SK-MEL-5 (cell line): ENCODE data around the gene PRKD2. TPM values are rescaled to one million over a fixed set of nuclear protein-coding genes. Genes with fewer than 3 reads are reported as not detected.
"Not testable (repeated sequence)": the region's sequence is repeated elsewhere in the genome, so short reads cannot be mapped to it uniquely, and the experiment has no call there.

Experiments
- DNase-seq: peaks from one replicate; pipeline ENCODE4 v3.0.0-alpha.2; 2016; ENCODE audit warnings: low read depth, low spot score
- in situ Hi-C: cut with HindIII; loops from 2 replicates; pipeline ENCODE4 v1.10.0; 2016; ENCODE audit warnings: low sequenced_read_pairs, high pct_unique_total_duplicates, low pct_unique_long_range_greater_than_20kb
- total RNA-seq: library from RNA; depleted of rRNA; stranded (reverse); fragments of >200 nt; shearing (Covaris generic); gene quantifications from 2 replicates; pipeline ENCODE4 v1.2.3, GENCODE V29; 2014

The PRKD2 gene
- total RNA-seq, 1 experiment from 2014 or later = 3.2 TPM

DNA sequence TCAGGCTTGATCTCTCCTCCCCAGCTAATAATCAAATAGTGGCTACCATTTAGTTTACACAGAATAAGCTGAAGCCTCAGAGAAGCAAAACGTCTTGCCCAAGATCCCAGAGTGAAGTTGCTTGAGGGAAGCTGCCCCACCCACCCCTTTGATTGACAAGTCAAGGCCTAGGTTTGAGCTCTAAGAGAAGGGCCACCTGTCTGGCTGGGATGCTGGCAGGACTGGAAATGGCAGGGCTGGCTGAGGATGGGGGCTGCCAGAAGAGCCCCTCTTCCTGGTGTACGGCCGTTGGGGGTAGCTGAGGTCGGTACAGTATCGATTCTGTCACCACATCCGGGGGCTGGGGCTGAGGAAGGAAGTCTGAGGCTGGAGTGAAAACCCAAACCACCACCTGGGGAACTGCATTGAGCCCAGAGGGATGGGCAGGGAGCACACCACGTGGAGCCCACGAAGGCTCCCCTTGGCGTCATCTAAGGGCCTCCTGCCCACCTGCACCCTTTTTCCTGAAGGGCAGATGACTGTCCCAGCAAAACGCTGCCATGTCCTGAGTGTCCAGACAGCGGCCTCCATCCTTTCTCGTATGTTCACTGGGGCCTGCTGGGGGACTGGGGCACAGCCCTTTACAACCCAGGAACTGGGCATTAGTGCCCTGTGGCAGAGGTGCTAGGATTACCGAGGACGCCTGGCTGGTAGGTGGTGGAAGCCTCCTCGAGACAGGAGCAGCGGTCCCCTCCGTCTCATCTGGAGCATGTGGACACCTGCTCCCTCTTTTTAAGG is 1.4 kb upstream of the PRKD2 start:
- in situ Hi-C loops = no loop called here
- DNase-seq = no peak

DNA sequence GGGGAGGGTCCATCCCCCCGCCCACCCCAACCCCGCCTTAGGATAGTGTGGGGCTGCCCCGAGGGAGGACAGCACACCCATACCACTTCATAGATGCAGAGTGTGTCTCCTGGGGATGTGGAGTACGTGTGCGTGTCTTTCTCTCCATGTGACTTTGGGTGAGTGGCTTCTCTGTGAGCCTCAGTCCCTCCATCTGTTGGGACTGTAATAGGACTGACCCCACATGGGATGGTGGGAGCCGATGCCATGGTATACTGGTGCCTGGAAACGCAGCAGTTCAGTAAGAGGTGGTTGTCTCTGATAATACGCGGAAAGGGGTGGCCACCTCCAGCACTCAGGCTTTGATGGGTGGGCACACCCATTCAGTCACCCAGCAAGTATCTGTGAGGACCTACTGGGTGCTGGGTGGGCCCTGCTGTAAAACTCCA is 816 bp upstream of the PRKD2 start:
- no peak for DNase-seq
- in situ Hi-C loops = no loop called here

DNA sequence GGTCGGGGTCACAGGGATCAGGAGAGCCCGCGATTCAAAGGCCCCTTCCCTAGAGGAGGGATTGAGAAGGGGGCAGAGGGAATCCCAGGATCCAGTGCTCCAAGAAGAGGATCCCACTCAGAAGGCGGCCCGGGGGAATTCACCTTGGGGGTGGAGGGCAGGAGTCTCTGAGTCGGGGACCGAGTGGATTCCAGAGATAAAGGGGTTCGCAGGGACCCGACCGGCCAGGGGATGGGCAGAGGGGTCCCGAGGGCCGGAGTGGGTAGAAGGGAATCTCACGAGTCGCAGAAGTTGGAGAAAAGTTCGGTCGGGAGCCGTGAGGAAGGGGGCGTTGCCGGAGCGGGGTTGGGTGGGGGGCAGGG is 261 bp downstream of the PRKD2 start:
- in situ Hi-C loops = no loop called here
- DNase-seq = no peak

DNA sequence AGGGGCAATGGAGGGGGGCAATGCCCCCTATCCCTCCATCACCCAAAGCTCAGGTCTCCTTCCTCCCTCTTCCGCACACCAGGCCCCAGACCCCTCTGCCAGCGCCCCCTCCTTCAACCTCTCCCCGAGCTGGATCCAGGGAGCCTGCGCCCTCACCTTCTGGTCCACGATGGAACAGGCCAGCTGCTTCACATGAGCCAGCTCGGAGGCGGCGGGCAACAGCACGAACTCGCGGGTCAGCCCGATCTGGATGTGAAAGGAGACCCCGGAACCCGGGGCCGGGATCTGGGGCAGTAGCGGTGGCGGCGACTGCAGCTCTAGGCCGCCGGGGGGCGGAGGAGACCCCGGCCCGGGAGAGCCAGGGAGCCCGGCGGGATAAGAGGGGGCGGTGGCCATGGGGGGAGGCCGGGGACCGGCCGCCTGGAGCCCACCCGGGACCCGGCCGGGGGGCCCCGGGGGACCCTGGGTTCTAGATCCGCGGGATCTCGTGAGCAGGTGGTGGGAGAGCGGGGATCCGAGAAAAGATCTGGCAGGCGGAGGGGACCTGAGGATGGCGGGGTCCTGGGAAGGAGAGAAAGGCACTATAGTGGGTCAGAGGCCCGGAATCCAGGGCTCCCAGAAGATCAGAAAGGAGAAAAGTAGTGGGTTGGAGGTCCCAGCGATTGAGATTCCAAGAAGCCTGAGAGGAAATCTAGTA is 791 bp downstream of the PRKD2 start:
- no peak for DNase-seq
- in situ Hi-C loops = no loop called here

DNA sequence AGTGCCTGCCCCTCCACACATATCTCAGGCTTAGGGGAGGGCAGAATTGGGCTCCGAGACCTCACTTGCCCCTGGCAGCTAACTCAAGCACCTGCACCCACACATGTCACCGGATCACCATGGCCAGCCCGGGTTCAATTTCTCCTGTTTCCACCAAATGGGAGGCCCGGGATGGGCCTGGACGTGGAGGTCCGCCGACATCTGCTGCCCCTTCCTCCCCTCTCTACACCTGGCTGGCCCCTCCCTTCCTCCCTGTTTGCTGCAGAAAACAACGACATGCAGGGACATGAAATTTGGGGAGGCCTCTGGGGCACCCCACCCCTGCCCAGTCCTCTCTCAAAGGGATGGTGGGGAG is 1.3 kb downstream of the PRKD2 start:
- in situ Hi-C loops = no loop called here
- no peak for DNase-seq

DNA sequence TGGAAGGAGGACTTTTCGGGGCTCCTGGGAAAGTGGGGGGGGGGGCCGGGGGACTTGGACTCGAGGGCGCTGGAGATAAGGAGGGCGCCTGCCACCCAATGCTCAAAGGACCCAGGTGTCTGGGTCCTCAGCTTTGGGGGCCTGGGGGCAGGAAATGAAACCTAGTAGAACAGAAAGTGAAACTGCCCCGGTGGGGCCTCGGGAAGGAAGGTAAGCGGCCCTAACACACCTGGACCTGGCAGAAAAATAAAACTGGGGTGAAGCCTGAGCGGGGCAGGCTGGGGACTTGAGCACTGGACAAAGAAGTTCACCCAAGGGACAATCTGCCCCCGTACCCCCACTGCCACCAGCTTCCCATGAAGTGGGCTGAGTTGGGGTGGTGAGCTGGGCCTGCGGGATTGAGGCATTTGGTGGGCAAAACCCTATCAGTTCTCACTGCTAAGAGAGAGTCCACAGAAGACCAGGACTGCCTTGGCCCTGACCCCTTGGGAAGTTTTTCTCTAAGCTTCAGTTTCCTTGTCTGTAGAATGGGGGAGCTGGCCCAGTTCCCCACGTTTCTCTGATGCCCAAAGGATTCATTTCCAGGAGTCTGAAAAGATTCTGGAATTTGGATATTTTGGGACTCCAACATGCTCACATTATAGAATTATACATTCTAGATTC is 2.3 kb downstream of the PRKD2 start:
- in situ Hi-C loops = no loop called here
- no peak for DNase-seq

DNA sequence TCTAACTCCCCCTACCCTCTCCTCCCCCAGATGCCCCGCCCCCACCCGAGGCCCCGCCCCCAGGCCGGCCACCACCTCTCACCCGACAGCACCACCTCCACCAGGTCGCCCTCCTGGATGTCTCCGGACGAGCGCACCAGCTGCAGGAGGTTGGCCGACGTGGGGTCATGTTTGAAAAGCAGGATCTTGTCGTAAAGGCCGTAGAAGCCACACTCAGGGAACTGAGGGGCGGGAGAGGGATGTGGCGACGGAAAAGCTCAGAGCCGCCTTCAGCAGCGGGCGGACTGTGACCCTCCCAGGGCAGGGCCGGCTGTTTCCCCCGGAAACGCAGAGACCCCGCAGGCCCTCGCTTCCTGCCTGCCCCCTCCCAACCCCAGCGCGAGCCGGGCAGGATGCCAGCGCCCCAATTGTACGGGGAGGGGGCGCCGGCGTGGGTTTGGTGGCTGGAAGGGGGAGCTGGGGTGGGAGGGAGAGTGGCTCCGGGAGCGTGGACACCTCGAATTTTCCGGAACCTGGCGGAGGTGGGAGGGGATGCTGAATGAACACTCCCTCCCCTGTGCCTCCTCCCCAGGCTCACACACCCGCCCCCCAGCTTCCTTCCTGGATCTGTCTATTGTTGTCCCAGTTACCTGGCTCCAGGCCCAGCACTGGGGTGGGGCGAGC is 3.0 kb downstream of the PRKD2 start:
- in situ Hi-C loops = no loop called here

DNA sequence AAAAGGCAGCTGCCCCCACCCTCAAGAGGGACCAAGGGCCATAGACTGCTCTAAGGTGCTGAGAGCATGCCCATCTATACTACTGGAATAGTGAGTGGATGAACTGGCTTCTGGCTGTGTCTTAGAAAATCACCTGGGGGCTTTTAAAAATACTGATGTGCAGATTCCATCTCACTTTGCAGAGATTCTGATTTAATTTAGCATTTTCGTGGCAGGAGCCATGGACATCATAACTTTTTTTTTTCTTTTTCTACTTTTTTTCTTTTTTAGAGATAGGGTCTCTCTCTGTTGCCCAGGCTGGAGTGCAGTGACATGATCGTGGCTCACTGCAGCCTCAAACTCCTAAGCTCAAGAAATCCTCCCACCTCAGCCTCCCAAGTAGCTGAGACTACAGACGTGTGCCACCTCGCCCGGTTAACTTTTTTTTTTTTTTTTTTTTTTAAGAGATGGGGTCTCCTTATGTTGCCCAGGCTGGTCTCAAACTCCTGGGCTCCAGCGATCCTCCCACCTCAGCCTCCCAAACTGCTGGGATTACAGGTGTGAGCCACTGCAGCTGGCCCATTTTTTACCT is 4.1 kb downstream of the PRKD2 start:
- DNase-seq, in situ Hi-C loops: not testable (repeated sequence)

More for the DNA sequence above, 3.0 kb downstream of the PRKD2 start:
- DNase-seq = peak; percentile 22

DNA sequence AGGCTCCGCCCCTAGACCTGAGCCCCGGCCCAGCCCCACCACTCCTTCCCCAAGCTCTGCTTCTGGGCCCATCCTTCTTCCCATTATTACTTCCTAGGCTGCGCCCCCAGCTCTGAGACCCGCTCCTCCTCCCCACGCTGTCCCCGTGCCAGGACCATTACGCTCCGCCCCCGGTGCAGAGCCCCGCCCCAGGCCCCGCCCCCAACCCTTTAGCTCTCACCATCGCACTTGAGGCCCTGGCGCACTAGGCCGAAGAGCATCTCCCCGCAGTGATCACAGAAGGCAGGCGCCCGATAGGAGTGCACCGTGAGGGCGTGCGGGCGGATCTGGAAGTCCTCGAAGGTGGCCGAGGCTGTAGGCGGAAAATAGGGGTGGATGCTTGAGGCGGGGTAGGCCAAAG is 6.2 kb downstream of the PRKD2 start:
- in situ Hi-C loops = no loop called here
- no peak for DNase-seq

DNA sequence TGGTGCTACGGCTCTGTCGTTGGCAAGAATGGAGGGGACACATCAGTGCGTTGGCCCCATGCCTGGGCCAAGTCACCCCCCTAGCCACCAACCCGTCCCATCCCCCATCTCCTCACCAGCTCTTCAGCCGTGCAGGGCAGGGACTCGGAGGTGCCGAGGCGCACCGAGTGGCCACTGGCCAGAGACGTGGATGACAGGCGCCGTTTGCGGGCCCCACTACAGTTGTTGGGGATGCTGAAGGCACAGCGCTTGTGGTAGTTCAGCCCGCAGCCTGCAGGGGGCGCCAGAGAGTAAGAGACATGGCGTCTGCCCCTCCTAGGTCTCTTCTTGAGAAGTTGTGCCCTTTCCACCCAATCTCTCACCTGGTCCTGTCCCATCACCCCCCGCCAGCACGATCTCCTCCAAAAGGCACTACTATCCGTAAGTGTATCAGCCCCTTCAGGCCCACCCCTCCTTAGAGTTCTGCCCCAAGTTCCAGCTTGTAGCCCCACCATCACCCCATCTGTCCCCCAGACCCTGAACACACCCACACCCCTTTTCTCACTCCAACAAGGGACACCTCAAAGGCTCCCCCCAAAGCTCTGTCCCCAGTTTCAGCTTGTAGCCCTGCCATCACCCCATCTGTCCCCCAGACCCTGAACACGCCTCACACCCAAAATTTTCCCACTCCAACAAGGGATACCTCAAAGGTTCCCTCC is 12.4 kb downstream of the PRKD2 start:
- in situ Hi-C loops = no loop called here
- peak; percentile 68 for DNase-seq

DNA sequence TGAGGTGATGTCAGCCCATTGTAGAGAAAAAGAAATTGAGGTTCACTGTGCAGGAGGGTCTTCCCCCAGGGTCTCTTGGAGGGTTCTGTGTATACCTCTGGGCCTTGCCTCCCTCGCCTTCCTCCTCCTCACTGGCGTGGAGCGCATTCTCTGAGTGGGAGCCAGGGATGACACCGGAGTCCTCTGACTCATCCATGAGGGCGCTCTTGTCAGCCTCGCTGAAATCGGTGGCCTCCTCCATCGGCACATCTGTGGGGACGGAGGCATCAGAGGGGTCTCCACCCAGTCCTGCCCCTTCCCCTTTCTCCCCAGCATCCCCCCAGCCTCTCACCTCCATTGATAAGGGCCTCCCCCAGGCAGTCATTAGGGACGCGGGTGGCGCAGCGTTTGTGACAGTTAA is 16.2 kb downstream of the PRKD2 start:
- in situ Hi-C loops = no loop called here
- DNase-seq = no peak

DNA sequence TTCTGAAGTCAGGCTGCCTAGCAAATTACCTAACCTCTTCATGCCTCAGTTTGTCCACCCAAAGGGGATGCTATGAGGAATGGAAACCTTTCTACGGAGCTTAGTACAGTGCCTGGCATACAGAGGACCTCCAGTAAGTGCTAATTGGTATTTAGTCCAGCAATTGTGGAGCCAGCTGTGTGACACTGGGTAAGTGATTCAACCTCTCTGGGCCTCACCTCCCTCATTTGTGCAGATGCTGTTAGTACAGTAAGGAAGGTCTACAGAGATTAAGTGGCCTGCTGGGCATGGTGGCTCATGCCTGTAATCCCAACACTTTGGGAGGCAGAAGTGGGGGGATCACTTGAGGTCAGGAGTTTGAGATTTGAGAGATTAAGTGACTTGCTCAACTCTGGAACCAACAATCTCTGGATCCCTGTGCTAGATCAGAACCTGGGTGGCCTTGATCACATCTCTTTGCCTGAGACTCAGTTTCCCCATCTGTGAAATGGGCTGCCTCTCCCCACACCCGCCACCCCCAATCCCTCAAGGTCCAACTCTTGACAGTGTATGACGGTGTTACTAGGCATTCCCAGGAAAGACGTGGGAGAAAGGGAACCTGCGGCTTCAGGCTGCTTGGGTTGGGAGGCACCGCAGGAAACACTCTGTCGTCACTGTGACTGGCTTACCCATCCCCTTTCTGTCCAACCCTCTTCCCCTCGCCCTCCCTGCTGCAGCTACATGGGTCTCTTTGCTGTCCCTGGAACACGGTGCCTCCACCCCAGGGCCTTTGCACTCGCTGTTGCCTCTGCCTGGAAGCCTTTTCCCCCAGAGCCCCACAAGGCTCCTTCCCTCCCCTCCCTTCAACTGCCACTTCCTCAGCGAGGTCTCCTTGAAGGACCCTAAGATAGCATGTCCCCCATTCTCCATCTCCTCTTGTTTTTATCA is 18.3 kb downstream of the PRKD2 start:
- in situ Hi-C loops = no loop called here
- no peak for DNase-seq

DNA sequence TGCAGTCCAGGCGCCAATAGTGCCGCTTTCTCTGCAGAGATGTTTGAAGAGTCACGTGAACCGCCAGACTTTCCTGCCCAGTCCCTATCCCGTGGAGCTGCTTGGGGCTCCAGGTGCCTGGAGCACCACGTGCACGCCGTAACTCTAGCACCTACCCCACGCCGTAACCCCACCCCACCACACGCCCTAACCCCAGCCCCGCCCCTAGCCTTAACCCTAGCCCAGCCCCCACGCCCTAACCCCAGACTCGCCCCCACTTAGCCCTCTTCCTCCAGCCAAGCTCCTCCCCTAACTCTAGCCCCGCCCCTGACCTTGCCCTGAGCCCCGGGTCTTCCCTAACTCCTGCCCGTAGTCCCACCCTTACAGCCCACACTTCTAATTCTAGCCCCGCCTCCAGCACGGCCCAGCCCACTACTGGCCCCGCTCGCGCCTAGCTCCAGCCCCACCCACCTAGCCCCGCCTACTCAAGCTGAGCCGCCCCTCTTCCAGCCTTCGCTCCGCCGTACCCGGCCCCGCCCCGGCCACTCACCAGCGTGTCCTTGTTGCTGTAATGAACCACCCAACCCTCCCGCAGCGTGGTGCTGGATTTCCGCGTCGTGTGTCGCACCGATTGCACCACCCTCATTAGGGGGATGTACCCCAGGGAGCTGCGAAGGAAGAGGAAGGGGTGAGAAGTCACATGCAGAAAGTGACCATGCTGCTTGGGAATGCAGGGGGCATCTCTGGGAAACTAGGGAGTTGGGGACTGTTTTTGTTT is 19.5 kb downstream of the PRKD2 start:
- DNase-seq = peak; percentile 84

DNA sequence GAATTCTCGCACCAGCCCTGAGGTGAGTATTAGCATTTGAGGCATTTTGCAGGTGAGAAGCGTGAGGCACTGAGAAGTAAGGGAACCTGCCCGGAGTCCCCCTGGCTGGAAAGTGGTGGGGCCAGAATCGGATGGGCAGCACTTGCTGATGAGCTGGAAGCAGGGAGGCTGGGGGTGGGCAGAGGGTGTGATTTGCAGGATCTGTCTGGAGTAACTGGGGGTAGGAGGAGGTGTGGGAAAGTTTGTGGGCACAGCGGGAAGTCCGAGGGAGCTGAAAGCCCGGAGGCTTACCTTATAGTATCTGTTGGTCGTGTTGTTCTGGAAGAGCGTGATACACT is 20.1 kb downstream of the PRKD2 start:
- DNase-seq = no peak
- in situ Hi-C loops = no loop called here

More for the DNA sequence above, 19.5 kb downstream of the PRKD2 start:
- in situ Hi-C loops = no loop called here

DNA sequence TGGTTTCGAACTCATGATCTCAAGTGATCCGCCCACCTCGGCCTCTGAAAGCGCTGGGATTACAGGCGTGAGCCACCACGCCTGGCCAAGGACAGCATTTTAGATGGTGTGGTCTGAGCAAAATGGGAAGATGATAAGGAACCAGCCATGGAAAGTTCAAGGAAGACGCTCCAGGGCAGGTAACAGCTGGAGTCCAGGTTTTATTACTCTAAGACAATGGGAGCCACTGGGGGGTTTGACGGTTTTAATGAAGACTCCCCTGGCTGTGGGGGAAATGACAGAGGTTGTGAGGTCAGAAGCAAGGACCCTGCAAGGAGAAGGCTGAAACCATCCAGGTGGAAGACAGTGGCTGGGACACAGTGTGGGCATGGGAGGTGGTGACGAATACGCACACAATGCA is 20.9 kb downstream of the PRKD2 start:
- DNase-seq = no peak
- in situ Hi-C loops = no loop called here

DNA sequence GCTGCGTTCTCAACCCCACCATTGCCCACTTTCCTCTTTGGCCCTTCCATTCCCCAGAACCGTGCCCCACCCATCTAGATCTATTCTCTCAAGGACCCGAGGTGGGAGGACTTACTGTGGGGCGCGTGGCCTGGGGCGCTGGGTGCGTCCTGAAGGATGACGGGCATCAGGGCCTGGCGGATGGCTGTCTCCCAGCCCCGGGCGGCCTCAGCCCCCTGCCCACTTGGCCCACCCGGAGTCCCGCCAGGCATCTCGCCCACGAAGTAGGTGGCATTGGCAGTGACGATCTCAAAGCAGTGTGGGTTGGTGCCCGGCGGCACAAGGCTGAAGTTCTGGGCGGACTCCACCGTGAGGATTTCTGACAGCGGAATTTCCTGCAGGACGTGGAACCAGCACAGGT is 23.2 kb downstream of the PRKD2 start:
- no peak for DNase-seq
- in situ Hi-C loops = no loop called here
